Liver (tissue), 3 donors: ENCODE data around the gene ACOT11.

Source experiments
- GABPA ChIP-seq, 2 donors: IDR thresholded peaks in 1 of 2; conservative IDR thresholded peaks in 1 of 2; 2 replicates each; pipeline ENCODE4 v1.6.1; 2016; ENCODE audit warnings: antibody characterized with exemption in 2 of 2, mild to moderate bottlenecking in 1 of 2, moderate library complexity in 1 of 2
- JUND ChIP-seq, 2 donors: IDR thresholded peaks; 2 replicates each; pipeline ENCODE4 v1.6.1; 2016; ENCODE audit warnings: antibody characterized with exemption in 2 of 2
- RAD21 ChIP-seq, 2 donors: IDR thresholded peaks; 2 replicates each; pipeline ENCODE4 v1.6.1; 2016; ENCODE audit warnings: antibody characterized with exemption in 2 of 2, mild to moderate bottlenecking in 2 of 2
- RXRA ChIP-seq, 2 donors: IDR thresholded peaks; 2 replicates each; pipeline ENCODE4 v1.6.1; 2017 to 2018; ENCODE audit warnings: antibody characterized with exemption in 2 of 2, mild to moderate bottlenecking in 1 of 2
- SP1 ChIP-seq: IDR thresholded peaks from 2 replicates; pipeline ENCODE4 v1.6.1; 2018; ENCODE audit warnings: antibody characterized with exemption, mild to moderate bottlenecking
- ZBTB33 ChIP-seq: IDR thresholded peaks from 2 replicates; pipeline ENCODE4 v1.6.1; 2016; ENCODE audit warnings: antibody characterized with exemption
- TF ChIP-seq, protein P1 (sequence below): IDR thresholded peaks from 2 replicates; pipeline ENCODE4 v1.6.1; 2016; ENCODE audit warnings: antibody characterized with exemption
- TF ChIP-seq, protein P2 (sequence below): fragments of 150-350 bp; IDR thresholded peaks from 2 replicates; pipeline ENCODE4 v1.5.1; 2017; ENCODE audit warnings: improper control_type of control experiment, low read depth, low read length; ENCODE audit not compliant: missing input control
- TF ChIP-seq, protein P3 (sequence below): IDR thresholded peaks from 2 replicates; pipeline ENCODE4 v1.6.1; 2016; ENCODE audit warnings: antibody characterized with exemption, mild to moderate bottlenecking
- donor health status: healthy.
- donor health status: healthy.

DNA sequence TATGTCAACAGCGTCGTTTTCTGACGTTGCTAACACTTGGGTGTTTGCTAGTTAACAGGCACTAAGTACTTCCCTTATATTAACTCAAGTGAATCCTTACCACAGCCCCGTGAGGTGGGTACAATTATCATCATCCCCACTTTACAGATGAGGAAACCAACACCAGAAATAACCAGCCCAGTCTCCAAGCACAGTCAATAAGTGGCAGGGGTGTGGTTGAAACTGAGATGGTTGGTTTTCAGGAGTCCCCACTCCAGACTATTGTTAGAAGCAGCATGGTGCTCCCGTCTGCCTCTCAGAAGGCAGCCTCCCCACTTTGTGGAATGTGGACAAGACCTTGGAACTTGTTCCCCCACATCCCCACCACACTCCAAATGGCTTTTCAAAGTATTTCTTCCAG, 45.7 kb upstream of the ACOT11 start:
- TF ChIP-seq, protein P1, sequence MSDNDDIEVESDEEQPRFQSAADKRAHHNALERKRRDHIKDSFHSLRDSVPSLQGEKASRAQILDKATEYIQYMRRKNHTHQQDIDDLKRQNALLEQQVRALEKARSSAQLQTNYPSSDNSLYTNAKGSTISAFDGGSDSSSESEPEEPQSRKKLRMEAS = no peak
- TF ChIP-seq, protein P2, sequence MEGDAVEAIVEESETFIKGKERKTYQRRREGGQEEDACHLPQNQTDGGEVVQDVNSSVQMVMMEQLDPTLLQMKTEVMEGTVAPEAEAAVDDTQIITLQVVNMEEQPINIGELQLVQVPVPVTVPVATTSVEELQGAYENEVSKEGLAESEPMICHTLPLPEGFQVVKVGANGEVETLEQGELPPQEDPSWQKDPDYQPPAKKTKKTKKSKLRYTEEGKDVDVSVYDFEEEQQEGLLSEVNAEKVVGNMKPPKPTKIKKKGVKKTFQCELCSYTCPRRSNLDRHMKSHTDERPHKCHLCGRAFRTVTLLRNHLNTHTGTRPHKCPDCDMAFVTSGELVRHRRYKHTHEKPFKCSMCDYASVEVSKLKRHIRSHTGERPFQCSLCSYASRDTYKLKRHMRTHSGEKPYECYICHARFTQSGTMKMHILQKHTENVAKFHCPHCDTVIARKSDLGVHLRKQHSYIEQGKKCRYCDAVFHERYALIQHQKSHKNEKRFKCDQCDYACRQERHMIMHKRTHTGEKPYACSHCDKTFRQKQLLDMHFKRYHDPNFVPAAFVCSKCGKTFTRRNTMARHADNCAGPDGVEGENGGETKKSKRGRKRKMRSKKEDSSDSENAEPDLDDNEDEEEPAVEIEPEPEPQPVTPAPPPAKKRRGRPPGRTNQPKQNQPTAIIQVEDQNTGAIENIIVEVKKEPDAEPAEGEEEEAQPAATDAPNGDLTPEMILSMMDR = no peak
- no peak for TF ChIP-seq ZBTB33
- TF ChIP-seq GABPA (IDR thresholded peaks at IDR 0.05 in 1 of 2, conservative IDR thresholded peaks at IDR 0.05 in 1 of 2) = no peak
- TF ChIP-seq JUND (IDR thresholded peaks at IDR 0.05) = no peak
- TF ChIP-seq RXRA (IDR thresholded peaks at IDR 0.05) = no peak
- TF ChIP-seq SP1 = no peak
- TF ChIP-seq RAD21 (IDR thresholded peaks at IDR 0.05) = no peak
- TF ChIP-seq, protein P3, sequence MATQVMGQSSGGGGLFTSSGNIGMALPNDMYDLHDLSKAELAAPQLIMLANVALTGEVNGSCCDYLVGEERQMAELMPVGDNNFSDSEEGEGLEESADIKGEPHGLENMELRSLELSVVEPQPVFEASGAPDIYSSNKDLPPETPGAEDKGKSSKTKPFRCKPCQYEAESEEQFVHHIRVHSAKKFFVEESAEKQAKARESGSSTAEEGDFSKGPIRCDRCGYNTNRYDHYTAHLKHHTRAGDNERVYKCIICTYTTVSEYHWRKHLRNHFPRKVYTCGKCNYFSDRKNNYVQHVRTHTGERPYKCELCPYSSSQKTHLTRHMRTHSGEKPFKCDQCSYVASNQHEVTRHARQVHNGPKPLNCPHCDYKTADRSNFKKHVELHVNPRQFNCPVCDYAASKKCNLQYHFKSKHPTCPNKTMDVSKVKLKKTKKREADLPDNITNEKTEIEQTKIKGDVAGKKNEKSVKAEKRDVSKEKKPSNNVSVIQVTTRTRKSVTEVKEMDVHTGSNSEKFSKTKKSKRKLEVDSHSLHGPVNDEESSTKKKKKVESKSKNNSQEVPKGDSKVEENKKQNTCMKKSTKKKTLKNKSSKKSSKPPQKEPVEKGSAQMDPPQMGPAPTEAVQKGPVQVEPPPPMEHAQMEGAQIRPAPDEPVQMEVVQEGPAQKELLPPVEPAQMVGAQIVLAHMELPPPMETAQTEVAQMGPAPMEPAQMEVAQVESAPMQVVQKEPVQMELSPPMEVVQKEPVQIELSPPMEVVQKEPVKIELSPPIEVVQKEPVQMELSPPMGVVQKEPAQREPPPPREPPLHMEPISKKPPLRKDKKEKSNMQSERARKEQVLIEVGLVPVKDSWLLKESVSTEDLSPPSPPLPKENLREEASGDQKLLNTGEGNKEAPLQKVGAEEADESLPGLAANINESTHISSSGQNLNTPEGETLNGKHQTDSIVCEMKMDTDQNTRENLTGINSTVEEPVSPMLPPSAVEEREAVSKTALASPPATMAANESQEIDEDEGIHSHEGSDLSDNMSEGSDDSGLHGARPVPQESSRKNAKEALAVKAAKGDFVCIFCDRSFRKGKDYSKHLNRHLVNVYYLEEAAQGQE = no peak
